Ramos (cell line): ENCODE data around the gene RBM6.
"Not testable (repeated sequence)": the region's sequence is repeated elsewhere in the genome, so short reads cannot be mapped to it uniquely, and the experiment has no call there.

Source experiments
- in situ Hi-C: fragments of 300-500 bp; cut with MboI; formaldehyde crosslinking; loops from one replicate; pipeline ENCODE4 v1.14.3; 2022; ENCODE audit warnings: low sequenced_read_pairs; ENCODE audit not compliant: unreplicated experiment

Gene RBM6

DNA sequence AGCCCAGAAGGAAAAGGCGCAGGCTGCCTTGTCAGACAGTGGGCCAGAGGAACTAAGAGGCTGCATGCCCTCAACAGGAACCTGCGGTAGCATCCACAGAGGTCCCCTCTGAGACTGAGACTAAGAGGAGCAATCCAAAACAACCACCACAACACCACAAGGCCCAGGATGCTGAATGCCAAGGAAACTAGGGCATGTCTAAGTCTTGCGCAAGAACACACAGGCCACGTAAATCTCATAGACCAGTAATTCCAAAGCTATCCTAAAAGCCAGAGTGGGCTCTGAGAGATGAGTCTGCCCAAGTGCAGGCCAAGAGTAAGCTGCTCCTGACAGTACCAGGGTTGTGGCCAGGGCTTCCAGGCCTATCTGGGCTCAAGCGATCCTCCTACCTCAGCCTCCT is 23.3 kb upstream of the RBM6 start:
- in situ Hi-C loops: no loop called here

DNA sequence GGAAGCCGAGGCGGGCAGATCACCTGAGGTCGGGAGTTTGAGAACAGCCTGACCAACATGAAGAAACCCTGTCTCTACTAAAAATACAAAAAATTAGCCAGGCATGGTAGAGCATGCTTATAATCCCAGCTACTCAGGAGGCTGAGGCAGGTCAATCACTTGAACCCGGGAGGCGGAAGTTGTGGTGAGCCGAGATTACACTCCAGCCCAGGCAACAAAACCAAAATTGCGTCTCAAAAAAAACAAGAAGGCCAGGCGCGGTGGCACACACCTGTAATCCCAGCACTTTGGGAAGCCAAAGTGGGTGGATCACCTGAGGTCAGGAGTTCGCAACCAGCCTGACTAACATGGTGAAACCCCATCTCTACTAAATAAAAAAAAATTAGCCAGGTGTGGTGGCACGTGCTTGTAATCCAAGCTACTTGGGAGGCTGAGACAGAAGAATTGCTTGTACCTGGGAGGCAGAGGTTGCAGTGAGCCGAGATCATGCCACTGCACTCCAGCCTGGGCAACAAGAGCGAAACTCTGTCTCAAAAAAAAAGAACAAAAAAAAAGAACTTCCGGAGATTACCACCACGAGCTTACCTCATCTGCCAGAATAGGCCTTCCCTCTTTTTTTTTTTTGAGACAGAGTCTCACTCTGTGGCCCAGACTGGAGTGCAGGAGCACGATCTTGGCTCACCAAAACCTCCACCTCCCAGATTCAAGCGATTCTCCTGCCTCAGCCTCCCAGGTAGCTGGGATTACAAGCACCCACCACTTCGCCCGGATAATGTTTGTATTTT is 22.0 kb upstream of the RBM6 start:
- in situ Hi-C loops: not testable (repeated sequence)

DNA sequence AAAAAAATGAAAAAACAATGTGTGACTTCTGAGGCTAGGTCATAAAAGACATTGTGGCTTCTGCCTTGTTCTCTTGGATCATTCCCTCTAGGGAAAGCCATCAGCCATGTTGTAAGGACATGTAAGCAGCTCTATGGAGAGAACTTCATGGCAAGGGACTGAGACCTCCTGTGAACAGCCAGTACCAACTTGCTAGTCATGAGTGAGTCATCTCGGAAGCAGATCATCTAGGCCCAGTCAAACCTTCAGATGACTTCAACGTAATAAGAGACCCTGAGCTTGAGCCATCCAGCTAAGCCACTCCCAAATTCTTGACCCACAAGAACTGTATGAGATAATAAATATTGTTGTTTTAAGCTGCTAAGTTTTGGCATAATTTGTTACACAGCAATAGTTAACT is 15.3 kb upstream of the RBM6 start:
- in situ Hi-C loops: no loop called here

DNA sequence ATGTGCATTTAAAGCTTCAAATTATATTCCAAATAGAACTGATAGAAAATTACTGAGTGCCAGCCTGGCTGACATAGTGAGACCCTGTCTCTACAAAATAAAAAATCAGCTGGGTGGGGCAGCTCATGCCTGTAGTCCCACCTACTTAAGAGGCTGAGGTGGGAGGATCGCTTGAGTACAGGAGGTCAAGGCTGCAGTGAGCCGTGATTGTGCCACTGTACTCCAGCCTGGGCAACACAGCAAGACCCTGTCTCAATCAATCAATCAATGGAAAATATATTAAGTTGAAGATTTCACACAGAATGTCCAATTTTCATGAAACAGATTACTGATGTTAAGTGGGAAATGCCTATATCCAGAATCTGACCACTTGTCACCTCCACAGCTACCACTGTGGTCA is 14.5 kb upstream of the RBM6 start:
- in situ Hi-C loops: no loop called here

DNA sequence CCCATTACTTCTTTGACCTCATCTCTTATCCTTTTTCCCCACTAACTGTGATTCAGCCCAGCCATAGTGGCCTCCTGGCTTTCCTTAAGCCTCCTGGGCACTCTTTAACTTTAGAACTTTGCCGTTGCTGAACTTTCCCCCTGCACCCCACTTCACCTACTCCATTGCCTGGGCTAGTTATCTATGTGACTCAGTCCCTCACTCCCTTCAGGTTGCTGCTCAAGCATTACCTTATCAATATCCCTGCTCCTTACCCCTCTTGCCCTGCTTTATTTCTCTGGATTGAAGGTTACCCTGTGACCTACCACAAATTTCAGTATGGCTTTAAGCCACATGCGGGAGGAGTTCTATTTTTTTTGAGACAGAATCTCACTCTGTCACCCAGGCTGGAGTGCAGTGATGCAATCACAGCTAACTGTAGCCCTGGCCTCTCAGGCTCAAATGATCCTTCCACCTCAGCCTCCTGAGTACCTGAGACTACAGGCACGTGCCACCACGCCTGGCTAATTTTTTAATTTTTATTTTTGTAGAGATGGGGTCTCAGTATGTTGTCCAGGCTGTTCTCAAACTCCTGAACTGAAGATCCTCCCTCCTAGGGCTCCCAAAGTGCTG is 13.7 kb upstream of the RBM6 start:
- in situ Hi-C loops: no loop called here

DNA sequence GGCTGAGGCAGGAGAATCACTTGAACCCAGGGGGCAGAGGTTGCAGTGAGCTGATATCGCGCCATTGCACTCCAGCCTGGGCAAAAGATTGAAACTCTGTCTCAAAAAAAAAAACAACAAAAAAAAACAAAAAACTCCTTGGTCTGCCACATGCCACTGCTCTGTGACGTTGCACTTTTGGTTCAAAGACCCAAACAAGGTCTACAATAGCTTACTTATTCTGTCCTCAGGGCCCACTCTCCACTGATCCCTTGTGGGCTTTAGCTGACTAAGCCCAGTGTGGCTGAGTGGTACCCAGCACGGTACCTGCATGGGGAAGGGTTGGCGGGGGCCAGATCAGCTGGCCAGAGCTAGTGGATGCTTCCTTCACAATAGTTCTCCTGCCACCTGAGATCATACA is 12.2 kb upstream of the RBM6 start:
- in situ Hi-C loops: no loop called here

DNA sequence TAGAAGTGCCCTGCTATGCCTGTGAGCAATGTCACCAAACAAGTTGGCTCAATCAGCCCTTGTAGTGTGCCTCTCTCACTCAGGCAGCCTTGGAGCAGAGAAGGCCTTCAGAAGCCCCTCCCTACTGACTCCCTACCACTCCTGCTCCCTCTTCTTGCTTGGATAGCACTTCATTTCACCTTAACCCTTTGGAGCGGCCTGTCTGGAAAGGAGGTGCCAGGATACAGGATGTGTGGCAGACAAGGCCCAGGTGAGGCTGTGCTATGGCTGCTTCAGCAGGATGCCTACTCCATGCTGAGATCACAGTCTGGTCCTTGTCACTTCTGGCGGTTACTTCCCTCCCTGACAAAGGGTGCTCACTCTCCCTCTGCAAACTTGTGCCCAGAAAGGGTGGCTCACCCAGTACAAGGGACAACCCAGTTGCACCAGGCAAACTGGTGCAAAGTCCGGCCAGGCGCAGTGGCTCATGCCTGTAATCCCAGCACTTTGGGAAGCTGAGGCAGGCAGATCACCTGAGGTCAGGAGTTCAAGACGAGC is 11.4 kb upstream of the RBM6 start:
- in situ Hi-C loops: no loop called here

DNA sequence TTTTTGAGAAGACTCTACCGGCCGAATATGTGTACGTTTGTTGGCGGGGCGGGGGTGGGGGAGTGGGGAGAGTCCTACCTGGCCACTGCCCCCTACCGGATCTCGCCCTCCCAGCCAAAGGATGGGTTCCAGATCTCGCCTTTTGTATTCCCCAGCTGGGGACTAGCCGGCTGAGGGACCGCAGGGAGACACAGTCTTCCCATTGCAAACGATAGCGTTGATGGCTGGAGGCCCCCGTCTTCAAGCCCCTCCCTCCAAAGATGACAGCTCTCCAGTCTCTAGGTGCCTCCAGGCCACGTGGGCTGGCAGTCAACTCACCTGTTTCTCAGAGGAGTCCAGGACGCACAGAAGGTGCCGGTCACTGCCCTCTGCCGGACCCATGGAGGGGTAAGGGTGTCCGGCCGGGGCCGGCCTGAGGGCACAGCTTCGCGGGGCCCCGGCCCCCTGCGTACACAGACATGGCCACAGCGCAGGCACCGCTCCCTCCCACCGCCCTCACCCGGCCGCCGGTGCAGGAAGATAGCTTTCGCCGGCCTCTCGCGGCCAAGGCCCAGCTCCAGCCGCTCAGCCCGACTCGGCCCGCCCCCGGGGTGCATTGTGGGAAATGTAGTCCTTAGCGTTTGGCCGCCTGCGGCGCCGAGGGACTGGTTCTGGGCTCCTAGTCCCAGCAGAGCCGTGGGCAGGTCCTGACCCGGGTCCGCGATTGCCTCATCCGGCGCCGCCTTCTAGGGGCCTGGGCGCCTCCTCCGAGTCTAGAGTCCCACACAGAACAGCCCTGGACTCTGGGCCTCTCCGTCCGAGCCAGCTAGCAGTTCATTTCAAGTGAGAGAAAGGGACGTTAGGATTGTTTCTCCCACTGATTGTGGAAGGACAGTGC is 10.4 kb upstream of the RBM6 start, which contains the start of gene MON1A:
MON1A (minus strand) TSS at position 521 of the 877 bp plus-strand sequence. CDS start 16,465 bp downstream, outside the sequence.
- in situ Hi-C loops: no loop called here

DNA sequence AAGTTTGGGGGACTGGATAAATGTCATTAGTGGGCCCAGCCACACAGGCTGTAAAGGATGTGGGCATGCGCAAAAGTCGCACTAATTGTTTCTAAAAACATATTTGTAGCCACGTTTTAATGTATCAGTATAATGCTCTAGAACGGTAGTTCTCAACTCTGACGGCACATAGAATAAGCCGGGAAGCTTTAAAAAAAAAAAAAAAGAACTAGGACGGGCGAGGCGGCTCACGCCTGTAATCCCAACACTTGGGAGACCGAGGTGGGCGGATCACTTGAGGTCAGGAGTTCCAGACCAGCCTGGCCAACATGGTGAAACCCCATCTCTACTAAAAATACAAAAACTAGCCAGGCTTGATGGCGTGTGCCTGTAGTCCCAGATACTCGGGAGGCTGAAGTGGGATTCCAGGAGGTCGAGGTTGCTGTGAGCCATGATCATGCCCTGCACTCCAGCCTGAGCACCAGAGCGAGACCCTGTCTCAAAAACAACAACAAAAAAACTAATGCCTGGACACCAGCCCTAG is 9.7 kb upstream of the RBM6 start:
- in situ Hi-C loops: no loop called here

DNA sequence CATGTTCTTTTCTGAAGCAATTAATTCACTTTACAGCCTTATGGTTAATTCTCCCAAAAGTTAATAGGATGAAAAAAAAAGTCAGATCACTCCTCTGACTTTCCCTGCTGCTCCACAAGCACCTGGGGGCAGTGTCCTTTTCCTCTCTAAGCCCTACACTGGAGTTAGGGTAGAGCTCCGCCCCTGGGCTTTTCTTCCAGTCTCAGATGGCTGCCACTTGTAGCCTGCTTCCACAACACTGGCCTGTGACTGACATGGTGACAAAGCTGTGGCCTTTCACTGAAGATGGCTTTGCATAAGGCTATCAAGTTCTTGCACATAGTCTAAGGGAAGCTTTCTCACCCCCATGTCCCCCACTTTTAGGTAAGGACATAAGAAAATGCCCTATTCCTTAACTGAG is 9.0 kb upstream of the RBM6 start:
- in situ Hi-C loops: no loop called here

DNA sequence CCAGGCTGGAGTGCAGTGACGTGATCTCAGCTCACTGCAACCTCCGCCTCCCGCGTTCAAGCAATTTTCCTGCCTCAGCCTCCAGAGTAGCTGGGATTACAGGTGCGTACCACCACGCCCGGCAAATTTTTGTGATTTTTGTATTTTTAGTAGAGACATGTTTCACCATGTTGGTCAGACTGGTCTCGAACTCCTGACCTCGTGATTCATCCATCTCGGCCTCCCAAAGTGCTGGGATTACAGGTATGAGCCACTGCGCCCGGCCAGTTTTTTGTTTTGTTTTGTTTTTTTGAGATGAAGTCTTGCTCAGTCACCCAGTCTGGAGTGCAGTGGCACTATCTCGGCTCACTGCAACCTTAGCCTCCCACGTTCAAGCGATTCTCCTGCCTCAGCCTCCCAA is 7.7 kb upstream of the RBM6 start:
- in situ Hi-C loops: not testable (repeated sequence)

DNA sequence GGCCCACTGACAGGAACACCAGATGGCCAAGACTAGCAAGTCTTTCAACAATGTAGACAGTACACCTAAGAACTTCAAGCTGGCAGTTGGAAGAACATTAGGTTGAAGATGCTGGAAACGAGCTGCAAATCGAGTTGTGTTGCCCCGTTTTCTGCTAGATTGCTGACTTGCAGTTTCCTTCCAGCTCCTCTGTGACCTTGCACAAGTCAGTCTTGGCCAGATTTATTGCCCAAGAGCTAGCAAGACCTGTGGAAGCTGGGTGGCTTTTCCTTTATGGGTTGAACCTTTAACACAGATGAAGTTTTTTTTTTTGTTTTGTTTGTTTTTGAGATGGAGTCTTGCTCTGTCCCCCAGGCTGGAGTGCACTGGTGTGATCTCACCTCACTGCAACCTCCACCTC is 2.9 kb upstream of the RBM6 start:
- in situ Hi-C loops: no loop called here

DNA sequence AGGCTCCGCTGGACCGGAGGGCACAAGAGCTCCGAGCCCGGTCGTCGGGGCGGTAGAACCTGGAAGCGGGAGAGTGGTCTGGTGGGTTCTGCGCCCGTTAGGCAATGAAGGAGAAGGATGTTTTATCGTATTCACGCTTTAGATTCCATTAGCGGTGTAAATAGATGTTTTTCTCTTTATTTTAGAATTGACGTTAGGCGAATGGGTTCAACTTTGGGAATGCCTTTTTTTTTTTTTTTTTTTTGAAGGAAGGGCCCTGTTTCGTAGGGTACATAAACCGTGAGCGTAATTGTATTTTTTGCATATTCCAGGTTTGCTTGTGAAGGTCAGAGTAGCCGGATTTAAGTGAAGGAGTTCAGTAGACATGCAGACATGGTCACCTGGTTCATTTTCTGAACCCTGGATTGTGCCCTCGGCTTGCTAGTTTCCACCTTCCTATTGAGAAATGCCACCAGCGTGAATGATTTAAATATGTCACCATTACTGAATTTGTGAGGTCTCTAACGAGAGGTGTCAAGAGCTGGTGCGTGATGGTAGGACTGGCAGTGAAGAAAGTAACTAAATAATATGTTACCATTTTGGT is 808 bp downstream of the RBM6 start:
- in situ Hi-C loops: no loop called here

DNA sequence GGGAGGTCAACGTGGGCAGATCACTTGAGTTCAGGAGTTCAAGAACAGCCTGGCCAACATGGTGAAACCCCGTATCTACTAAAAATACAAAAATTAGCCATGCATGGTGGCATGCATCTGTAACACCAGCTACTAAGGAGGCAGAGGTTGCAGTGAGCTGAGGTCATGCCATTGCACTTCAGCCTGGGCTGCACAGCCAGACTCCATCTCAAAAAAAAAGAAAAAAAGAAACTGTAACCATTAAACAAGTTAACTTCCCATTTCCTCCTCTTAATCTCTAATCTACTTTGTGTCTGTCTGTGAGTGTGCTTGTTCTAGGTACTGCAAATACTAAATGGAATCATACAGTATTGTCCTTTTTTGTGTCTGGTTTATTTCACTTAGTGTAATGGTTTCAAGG is 2.7 kb downstream of the RBM6 start:
- in situ Hi-C loops: no loop called here

DNA sequence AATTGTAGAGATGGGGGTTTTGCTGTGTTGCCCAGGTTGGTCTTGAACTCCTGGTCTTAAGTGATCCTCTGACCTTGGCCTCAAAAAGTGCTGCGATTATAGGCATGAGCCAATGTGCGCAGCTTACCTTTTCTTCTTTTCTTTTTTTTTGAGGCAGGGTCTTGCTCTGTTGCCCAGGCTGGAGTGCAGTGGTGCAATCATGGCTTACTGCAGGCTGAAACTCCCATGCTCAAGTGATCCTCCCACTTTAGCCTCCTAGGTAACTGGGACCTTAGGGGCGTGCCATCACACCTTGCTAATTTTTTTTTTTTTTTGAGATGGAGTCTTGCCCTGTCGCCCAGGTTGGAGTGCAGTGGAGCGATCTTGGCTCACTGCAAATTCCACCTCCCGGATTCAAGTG is 13.0 kb downstream of the RBM6 start:
- in situ Hi-C loops: no loop called here

DNA sequence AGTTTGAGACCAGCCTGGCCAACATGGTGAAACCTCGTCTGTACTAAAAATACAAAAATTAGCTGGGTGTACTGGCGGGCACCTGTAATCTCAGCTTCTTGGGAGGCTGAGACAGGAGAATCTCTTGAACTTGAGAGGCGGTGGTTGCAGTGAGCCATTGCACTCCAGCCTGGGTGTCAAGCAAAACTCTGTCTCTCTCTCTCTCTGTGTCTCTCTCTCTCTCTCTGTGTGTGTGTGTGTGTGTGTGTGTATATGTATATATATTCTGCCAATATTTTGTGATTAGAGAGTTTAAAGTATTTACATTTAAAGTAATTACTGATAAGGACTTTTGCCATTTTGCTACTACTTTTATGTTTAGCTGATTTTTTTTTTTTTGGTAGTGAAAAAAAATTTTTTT is 15.7 kb downstream of the RBM6 start:
- in situ Hi-C loops: no loop called here

DNA sequence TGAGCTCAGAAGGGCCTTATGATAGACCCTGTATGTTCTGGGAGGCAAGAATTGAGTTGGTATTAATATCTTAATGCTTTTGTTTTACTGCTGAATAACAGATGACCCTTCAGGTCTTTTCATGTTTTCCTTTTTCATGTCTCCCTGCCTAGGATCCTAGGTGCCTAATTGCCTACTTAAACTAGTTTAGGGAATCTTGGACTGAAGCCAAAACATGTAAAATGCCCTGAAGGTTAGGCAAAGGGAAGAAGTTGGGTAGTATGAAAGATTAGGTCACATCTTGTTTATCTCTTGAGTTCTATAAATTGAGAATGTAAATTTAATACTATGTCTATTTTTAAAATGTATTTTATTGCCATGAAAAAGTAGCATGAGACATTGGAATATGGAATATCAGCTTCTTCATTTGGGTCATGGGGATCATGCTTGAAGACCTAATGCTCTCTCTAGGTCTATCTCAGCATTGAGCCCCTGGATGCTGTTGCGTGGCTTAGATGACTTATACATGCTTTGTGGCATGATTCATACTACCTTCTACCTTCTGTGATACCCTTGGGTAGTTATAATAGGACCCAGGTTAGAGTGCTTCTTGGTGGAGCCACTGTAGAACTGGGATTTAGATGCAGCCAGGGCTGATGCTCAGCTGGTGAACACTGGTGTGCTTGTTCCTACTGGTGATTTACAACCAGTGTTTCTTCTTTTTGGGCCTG is 26.4 kb downstream of the RBM6 start:
- in situ Hi-C loops: no loop called here

DNA sequence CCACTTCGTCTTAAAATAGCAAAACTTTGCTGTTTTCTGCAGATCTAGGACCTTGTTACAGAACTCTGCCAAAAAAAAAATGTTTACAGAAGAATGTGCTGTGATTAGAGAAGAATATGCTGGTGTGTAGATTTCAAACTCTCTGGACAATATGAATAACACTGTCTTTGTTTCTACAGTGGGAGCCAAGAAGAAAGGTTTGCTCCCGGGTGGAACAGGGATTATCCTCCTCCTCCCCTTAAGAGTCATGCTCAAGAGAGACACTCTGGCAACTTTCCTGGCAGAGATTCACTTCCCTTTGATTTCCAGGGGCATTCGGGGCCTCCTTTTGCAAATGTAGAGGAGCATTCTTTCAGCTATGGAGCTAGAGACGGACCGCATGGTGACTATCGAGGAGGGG is 27.3 kb downstream of the RBM6 start:
- in situ Hi-C loops: no loop called here

DNA sequence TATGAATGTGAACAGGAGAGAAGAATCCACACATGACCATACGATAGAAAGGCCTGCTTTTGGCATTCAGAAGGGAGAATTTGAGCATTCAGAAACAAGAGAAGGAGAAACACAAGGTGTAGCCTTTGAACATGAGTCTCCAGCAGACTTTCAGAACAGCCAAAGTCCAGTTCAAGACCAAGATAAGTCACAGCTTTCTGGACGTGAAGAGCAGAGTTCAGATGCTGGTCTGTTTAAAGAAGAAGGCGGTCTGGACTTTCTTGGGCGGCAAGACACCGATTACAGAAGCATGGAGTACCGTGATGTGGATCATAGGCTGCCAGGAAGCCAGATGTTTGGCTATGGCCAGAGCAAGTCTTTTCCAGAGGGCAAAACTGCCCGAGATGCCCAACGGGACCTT is 28.4 kb downstream of the RBM6 start:
- in situ Hi-C loops: no loop called here

DNA sequence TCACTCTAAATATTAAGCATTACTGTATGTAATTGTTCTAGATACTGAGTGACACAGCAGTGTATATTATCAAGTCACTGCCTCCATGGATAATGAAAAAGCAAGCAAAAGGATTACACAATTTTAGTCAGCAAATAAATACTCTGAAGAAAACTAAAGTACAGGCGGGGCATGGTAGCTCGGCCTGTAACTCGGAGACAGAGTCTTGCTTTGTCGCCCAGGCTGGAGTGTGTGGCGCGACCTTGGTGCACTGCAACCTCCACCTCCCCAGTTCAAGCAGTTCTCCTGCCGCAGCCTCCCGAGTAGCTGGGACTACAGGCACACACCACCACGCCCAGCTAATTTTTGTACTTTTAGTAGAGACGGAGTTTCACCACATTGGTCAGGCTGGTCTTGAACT is 32.7 kb downstream of the RBM6 start:
- in situ Hi-C loops: no loop called here
